GM23338 (cell line): ENCODE data around the gene XRRA1.

Source experiments
- CREB1 ChIP-seq: fragments of 250-450 bp; sonication (Bioruptor Pico); IDR thresholded peaks from 2 replicates; pipeline ENCODE4 v1.5.0; 2020; ENCODE audit warnings: low read depth, mild to moderate bottlenecking, moderate library complexity
- ETS1 ChIP-seq: IDR thresholded peaks from 2 replicates; pipeline ENCODE4 v1.6.1; 2016; ENCODE audit warnings: antibody characterized with exemption
- EZH2 ChIP-seq: fragments of 200-600 bp; sonication (generic); IDR thresholded peaks from one replicate; pipeline ENCODE4 v1.8.0; 2017; ENCODE audit warnings: antibody characterized with exemption, mild to moderate bottlenecking, low read depth; ENCODE audit not compliant: unreplicated experiment
- EZH2phosphoT487 ChIP-seq: fragments of 200-600 bp; sonication (generic); IDR thresholded peaks from one replicate; pipeline ENCODE4 v1.8.1; 2018; ENCODE audit warnings: antibody characterized with exemption; ENCODE audit not compliant: unreplicated experiment
- JUNB ChIP-seq: IDR thresholded peaks from one replicate; pipeline ENCODE4 v1.6.1; 2016; ENCODE audit warnings: antibody characterized with exemption; ENCODE audit not compliant: unreplicated experiment
- NANOG ChIP-seq: IDR thresholded peaks from 2 replicates; pipeline ENCODE4 v1.6.1; 2016; ENCODE audit warnings: antibody characterized with exemption, borderline replicate concordance
- POLR2AphosphoS5 ChIP-seq: IDR thresholded peaks from 2 replicates; pipeline ENCODE4 v1.6.1; 2016; ENCODE audit warnings: antibody characterized with exemption, low read depth
- STAT1 ChIP-seq: IDR thresholded peaks from one replicate; pipeline ENCODE4 v1.6.1; 2016; ENCODE audit warnings: antibody characterized with exemption; ENCODE audit not compliant: unreplicated experiment
- ZNF114 ChIP-seq: fragments of 250-450 bp; sonication (Bioruptor Pico); IDR thresholded peaks from 2 replicates; pipeline ENCODE4 v1.5.0; 2020; ENCODE audit warnings: mild to moderate bottlenecking, moderate library complexity
- ZNF331 ChIP-seq: fragments of 250-450 bp; sonication (Bioruptor Pico); IDR thresholded peaks from 2 replicates; pipeline ENCODE4 v1.5.0; 2020; ENCODE audit warnings: low read depth, mild to moderate bottlenecking, moderate library complexity
- TF ChIP-seq, protein P1 (sequence below), 2 experiments: fragments of 200-600 bp in 1 of 2; sonication (generic) in 1 of 2; conservative IDR thresholded peaks; 2 replicates each; pipeline versions ENCODE4 v1.5.1 to v1.6.1; 2016 to 2017; ENCODE audit warnings: antibody characterized with exemption in 2 of 2, low read depth in 2 of 2, mild to moderate bottlenecking in 2 of 2, moderate library complexity in 1 of 2
- TF ChIP-seq, protein P2 (sequence below): IDR thresholded peaks from one replicate; pipeline ENCODE4 v1.6.1; 2018; ENCODE audit warnings: antibody characterized with exemption; ENCODE audit not compliant: unreplicated experiment

- TF ChIP-seq, protein P1, sequence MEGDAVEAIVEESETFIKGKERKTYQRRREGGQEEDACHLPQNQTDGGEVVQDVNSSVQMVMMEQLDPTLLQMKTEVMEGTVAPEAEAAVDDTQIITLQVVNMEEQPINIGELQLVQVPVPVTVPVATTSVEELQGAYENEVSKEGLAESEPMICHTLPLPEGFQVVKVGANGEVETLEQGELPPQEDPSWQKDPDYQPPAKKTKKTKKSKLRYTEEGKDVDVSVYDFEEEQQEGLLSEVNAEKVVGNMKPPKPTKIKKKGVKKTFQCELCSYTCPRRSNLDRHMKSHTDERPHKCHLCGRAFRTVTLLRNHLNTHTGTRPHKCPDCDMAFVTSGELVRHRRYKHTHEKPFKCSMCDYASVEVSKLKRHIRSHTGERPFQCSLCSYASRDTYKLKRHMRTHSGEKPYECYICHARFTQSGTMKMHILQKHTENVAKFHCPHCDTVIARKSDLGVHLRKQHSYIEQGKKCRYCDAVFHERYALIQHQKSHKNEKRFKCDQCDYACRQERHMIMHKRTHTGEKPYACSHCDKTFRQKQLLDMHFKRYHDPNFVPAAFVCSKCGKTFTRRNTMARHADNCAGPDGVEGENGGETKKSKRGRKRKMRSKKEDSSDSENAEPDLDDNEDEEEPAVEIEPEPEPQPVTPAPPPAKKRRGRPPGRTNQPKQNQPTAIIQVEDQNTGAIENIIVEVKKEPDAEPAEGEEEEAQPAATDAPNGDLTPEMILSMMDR (conservative IDR thresholded peaks at IDR 0.05; ENCODE audit: low read depth in 2 of 2), result no peak
- no peak for TF ChIP-seq EZH2phosphoT487
- no peak for TF ChIP-seq EZH2
- TF ChIP-seq POLR2AphosphoS5, result no peak
- no peak for TF ChIP-seq CREB1 (CRISPR knock-in tag)
- no peak for TF ChIP-seq ZNF331
- TF ChIP-seq, protein P2, sequence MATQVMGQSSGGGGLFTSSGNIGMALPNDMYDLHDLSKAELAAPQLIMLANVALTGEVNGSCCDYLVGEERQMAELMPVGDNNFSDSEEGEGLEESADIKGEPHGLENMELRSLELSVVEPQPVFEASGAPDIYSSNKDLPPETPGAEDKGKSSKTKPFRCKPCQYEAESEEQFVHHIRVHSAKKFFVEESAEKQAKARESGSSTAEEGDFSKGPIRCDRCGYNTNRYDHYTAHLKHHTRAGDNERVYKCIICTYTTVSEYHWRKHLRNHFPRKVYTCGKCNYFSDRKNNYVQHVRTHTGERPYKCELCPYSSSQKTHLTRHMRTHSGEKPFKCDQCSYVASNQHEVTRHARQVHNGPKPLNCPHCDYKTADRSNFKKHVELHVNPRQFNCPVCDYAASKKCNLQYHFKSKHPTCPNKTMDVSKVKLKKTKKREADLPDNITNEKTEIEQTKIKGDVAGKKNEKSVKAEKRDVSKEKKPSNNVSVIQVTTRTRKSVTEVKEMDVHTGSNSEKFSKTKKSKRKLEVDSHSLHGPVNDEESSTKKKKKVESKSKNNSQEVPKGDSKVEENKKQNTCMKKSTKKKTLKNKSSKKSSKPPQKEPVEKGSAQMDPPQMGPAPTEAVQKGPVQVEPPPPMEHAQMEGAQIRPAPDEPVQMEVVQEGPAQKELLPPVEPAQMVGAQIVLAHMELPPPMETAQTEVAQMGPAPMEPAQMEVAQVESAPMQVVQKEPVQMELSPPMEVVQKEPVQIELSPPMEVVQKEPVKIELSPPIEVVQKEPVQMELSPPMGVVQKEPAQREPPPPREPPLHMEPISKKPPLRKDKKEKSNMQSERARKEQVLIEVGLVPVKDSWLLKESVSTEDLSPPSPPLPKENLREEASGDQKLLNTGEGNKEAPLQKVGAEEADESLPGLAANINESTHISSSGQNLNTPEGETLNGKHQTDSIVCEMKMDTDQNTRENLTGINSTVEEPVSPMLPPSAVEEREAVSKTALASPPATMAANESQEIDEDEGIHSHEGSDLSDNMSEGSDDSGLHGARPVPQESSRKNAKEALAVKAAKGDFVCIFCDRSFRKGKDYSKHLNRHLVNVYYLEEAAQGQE, result no peak
- no peak for TF ChIP-seq JUNB
- TF ChIP-seq STAT1, result no peak
- no peak for TF ChIP-seq ETS1
- TF ChIP-seq ZNF114, result no peak
- TF ChIP-seq NANOG, result no peak
Measured at GRCh38 chr11:74927496-74927895, 21.4 kb downstream of the XRRA1 start.
